ENCODE measurements around the gene PDE6B.

DNA sequence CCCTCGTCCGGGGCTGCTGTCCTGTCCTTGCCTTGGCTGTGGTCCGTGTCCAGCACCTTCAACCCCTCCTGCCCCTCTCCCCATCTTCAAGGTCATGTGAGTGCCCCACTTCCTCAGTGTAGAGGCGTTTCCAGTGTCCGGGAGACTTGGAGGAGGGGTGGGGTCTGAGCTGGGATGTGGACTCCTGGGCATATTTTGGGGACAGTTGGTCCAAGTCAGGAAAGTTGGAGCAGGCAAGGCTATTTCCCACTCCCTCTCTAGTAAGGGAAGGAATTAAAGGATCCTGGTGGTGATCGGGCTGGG, 83.2 kb downstream of the PDE6B start:
- TF ChIP-seq, protein P1, sequence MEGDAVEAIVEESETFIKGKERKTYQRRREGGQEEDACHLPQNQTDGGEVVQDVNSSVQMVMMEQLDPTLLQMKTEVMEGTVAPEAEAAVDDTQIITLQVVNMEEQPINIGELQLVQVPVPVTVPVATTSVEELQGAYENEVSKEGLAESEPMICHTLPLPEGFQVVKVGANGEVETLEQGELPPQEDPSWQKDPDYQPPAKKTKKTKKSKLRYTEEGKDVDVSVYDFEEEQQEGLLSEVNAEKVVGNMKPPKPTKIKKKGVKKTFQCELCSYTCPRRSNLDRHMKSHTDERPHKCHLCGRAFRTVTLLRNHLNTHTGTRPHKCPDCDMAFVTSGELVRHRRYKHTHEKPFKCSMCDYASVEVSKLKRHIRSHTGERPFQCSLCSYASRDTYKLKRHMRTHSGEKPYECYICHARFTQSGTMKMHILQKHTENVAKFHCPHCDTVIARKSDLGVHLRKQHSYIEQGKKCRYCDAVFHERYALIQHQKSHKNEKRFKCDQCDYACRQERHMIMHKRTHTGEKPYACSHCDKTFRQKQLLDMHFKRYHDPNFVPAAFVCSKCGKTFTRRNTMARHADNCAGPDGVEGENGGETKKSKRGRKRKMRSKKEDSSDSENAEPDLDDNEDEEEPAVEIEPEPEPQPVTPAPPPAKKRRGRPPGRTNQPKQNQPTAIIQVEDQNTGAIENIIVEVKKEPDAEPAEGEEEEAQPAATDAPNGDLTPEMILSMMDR (IDR thresholded peaks at IDR 0.05) = no peak
- no peak for TF ChIP-seq POLR2A (IDR thresholded peaks at IDR 0.05)
- no peak for TF ChIP-seq EP300 (IDR thresholded peaks at IDR 0.05)

Measured in upper lobe of left lung (tissue), 4 donors.